Smooth muscle cell (in vitro differentiated cells): ENCODE data around the gene TNNT3. TPM values are rescaled to one million over a fixed set of nuclear protein-coding genes. Genes with fewer than 3 reads are reported as not detected.
"Not testable (repeated sequence)": the region's sequence is repeated elsewhere in the genome, so short reads cannot be mapped to it uniquely, and the experiment has no call there.

Source experiments
- DNase-seq: peaks from one replicate; lab custom pipeline; 2025; ENCODE audit not compliant: unreplicated experiment; lab: John Stamatoyannopoulos, UW
- H2AFZ ChIP-seq: fragments of 200-600 bp; sonication (generic); 2 replicates; pipeline ENCODE4 v1.6.0; 2016; ENCODE audit warnings: antibody characterized with exemption, low read depth, mild to moderate bottlenecking
- H3F3A ChIP-seq: fragments of 200-600 bp; sonication (generic); 2 replicates; pipeline ENCODE4 v1.6.0; 2017; ENCODE audit warnings: antibody characterized with exemption, low read depth
- H3K27ac ChIP-seq: fragments of 200-600 bp; sonication (generic); 2 replicates; pipeline ENCODE4 v1.5.1; 2016; ENCODE audit warnings: low read depth, mild to moderate bottlenecking
- H3K27me3 ChIP-seq: fragments of 200-600 bp; sonication (generic); 2 replicates; pipeline ENCODE4 v1.6.1; 2016; ENCODE audit warnings: low read depth, mild to moderate bottlenecking
- H3K36me3 ChIP-seq: fragments of 200-600 bp; sonication (generic); 2 replicates; pipeline ENCODE4 v1.5.1; 2016; ENCODE audit warnings: low read depth
- H3K4me1 ChIP-seq: fragments of 200-600 bp; sonication (generic); 2 replicates; pipeline ENCODE4 v1.5.1; 2016; ENCODE audit warnings: low read depth
- H3K4me2 ChIP-seq: fragments of 200-600 bp; sonication (generic); 2 replicates; pipeline ENCODE4 v1.6.0; 2016; ENCODE audit warnings: mild to moderate bottlenecking
- H3K4me3 ChIP-seq: fragments of 200-600 bp; sonication (generic); 2 replicates; pipeline ENCODE4 v1.5.1; 2016; ENCODE audit warnings: mild to moderate bottlenecking
- H3K79me2 ChIP-seq: fragments of 200-600 bp; sonication (generic); 2 replicates; pipeline ENCODE4 v1.6.0; 2016; ENCODE audit warnings: low read depth, mild to moderate bottlenecking
- H3K9ac ChIP-seq: fragments of 200-600 bp; sonication (generic); 2 replicates; pipeline ENCODE4 v1.6.0; 2016; ENCODE audit warnings: low read depth
- H3K9me3 ChIP-seq: fragments of 200-600 bp; sonication (generic); replicated peaks from 2 replicates; pipeline ENCODE4 v1.5.1; 2016; ENCODE audit warnings: low read depth
- H4K20me1 ChIP-seq: fragments of 200-600 bp; sonication (generic); 2 replicates; pipeline ENCODE4 v1.6.0; 2016; ENCODE audit warnings: low read depth
- WGBS: methylation state at CpG from one replicate; pipeline ENCODE4 v1.1.7; 2016; ENCODE audit warnings: low lambda C conversion rate; 5-methylcytosine and 5-hydroxymethylcytosine counted together
- polyA plus RNA-seq: library from polyadenylated mRNA; unstranded; fragments of >200 nt; fragmentation: Nextera tagmentation; extraction: Ambion mirVana; gene quantifications from 2 replicates; pipeline ENCODE4 v1.2.1, GENCODE V29; 2016
- total RNA-seq: library from RNA; depleted of rRNA; stranded (reverse); fragments of >200 nt; gene quantifications from 2 replicates; pipeline ENCODE4 v1.2.3, GENCODE V29; 2014
- TF ChIP-seq, protein P1 (sequence below): fragments of 200-600 bp; sonication (generic); IDR thresholded peaks from 2 replicates; pipeline ENCODE4 v1.5.1; 2017; ENCODE audit warnings: borderline replicate concordance, mild to moderate bottlenecking, antibody characterized with exemption; ENCODE audit not compliant: insufficient read depth, poor library complexity, severe bottlenecking

TNNT3 gene
- total and polyA plus RNA-seq, 2 experiments from 2014 or later, result 0.97 to 1.9 TPM

DNA sequence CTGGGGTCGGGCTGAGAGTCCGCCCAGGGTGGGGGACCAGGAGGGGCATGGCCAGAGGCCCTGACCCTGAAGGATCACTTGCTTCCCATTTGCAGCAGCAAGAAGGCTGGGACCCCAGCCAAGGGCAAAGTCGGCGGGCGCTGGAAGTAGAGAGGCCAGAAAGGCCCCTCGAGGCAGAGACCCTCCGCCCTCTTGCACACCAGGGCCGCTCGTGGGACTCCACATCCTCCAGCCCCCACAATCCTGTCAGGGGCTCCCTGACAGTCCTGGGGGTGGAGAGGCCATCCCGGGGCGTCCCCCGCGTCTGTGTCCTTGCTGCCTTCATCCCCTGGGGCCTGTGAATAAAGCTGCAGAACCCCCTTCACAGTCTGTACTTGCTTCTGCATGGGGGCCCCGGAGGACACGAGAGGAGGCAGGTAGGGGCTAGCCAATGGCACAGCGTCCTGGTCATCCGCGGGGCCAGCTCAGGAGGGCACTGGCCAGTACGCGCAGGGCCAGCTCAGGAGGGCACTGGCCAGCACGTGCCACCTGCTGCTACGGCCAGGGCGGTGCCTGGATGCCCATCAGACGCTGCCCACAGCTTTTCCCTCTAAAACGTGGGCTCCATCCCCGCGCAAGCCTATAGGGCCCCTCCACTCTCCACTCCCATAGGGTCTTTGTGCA, 19.0 kb downstream of the TNNT3 start:
- no peaks in the 10 kb centered on the region for H3K79me2 ChIP-seq
- H4K20me1 ChIP-seq, result no peaks in the 10 kb centered on the region
- TF ChIP-seq, protein P1, sequence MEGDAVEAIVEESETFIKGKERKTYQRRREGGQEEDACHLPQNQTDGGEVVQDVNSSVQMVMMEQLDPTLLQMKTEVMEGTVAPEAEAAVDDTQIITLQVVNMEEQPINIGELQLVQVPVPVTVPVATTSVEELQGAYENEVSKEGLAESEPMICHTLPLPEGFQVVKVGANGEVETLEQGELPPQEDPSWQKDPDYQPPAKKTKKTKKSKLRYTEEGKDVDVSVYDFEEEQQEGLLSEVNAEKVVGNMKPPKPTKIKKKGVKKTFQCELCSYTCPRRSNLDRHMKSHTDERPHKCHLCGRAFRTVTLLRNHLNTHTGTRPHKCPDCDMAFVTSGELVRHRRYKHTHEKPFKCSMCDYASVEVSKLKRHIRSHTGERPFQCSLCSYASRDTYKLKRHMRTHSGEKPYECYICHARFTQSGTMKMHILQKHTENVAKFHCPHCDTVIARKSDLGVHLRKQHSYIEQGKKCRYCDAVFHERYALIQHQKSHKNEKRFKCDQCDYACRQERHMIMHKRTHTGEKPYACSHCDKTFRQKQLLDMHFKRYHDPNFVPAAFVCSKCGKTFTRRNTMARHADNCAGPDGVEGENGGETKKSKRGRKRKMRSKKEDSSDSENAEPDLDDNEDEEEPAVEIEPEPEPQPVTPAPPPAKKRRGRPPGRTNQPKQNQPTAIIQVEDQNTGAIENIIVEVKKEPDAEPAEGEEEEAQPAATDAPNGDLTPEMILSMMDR, result no peak
- 85% methylated on average over 27 of the region's 27 CpGs for WGBS
- H2AFZ ChIP-seq, result no peak overlapping the region
- H3K9me3 ChIP-seq, result no peaks in the 10 kb centered on the region
- H3K4me1 ChIP-seq, result no peaks in the 10 kb centered on the region
- no peak for DNase-seq
- no peaks in the 10 kb centered on the region for H3F3A ChIP-seq
- H3K9ac ChIP-seq, result no peak overlapping the region
- H3K27ac ChIP-seq, result no peak overlapping the region
- no peaks in the 10 kb centered on the region for H3K36me3 ChIP-seq
- H3K4me2 ChIP-seq, result no peak overlapping the region
- H3K4me3 ChIP-seq, result no peak overlapping the region
- no peaks in the 10 kb centered on the region for H3K27me3 ChIP-seq

DNA sequence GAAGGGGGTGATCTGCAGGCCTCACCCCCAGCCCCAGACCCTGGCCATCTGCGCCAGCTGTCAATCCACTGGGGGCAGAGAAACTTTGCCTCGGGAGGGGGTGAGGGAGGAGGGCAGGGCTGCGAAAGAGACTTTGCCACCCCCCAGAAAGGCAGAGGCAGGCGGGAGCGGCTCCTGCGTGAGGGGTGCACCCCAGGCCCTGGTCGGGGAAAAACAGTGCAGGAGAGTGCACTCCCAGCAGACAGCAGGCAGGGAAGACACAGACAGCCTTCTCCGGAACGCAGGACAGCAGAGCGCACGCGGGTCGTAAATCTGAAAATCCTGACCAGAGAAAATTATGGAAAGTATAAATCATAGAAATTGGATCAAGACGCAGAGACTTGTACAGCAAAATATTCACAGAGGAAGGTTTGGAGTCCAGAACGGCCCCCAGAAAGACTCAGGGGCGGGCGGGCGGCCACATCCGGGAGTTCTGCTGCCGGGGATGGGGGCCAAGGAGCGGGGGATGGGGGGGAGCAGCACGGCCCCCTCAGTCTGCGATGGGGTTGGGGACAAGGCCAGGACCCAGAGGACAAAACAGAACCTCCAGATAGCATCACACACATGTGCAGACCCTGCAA, 19.6 kb downstream of the TNNT3 start:
- no peaks in the 10 kb centered on the region for H3K27me3 ChIP-seq
- H3K9me3 ChIP-seq, result no peaks in the 10 kb centered on the region
- TF ChIP-seq, protein P1, result no peak
- no peak overlapping the region for H3K9ac ChIP-seq
- no peak overlapping the region for H3K4me2 ChIP-seq
- 60% methylated on average over 20 of the region's 23 CpGs for WGBS
- no peaks in the 10 kb centered on the region for H3K4me1 ChIP-seq
- no peak overlapping the region for H2AFZ ChIP-seq
- no peak for DNase-seq
- H3F3A ChIP-seq, result no peaks in the 10 kb centered on the region
- H4K20me1 ChIP-seq, result no peaks in the 10 kb centered on the region
- H3K79me2 ChIP-seq, result no peaks in the 10 kb centered on the region
- H3K4me3 ChIP-seq, result no peak overlapping the region
- no peak overlapping the region for H3K27ac ChIP-seq
- no peaks in the 10 kb centered on the region for H3K36me3 ChIP-seq

DNA sequence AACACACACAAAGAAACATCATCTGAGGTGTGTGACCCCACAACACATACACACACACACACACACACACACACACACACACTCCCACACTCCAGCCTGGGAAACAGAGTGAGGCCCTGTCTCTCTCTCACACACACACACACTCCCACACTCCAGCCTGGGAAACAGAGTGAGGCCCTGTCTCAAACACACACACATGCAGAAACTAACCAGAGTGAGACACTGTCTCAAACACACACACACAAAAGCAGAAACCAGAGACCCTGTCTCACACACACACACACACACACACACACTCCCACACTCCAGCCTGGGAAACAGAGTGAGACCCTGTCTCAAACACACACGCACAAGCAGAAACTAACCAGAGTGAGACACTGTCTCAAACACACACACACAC, 20.3 kb downstream of the TNNT3 start:
- H3K27me3 ChIP-seq, H3K9me3 ChIP-seq, H3F3A ChIP-seq, H3K4me2 ChIP-seq, H3K9ac ChIP-seq, H4K20me1 ChIP-seq, H3K4me1 ChIP-seq, H3K27ac ChIP-seq, H3K36me3 ChIP-seq, H2AFZ ChIP-seq, H3K4me3 ChIP-seq, H3K79me2 ChIP-seq, DNase-seq: not testable (repeated sequence)
- WGBS, result 100% methylated on average over 1 of the region's 1 CpG

DNA sequence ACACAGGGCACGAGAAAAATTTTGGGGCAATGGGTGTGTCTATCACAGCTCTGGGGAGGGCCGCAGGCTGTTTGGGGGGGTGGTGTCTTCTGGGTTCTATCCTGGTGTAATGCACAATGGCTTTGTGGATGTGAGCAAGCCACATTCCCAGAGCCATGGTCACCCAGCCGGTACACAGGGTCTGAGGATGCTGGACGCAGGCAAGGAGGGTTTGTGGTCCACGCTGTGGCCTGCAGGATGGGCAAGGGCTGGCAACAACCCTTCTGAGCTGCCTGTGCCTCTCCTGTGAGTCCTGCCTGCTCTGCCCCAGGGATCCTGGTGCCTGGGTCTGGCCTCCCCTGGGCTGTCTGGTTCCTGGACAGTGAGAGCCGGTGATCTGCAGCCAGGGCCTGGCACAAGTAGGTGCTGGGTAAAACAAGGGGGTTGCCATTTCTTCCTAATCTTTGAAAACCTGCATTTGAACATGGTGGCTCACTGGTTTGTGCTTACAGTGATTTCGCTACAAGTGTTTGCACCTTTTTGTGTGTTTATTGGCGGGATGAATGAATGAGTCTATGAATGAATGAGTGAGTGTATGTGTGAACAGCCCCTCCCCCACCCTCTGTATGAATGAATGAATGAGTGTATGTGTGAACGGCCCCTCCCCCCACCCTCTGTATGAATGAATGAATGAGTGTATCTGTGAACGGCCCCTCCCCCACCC, 23.2 kb downstream of the TNNT3 start:
- no peaks in the 10 kb centered on the region for H3K4me1 ChIP-seq
- no peaks in the 10 kb centered on the region for H4K20me1 ChIP-seq
- no peak for DNase-seq
- H3K9ac ChIP-seq, result no peak overlapping the region
- 92% methylated on average over 10 of the region's 10 CpGs for WGBS
- no peak overlapping the region for H3K4me2 ChIP-seq
- no peaks in the 10 kb centered on the region for H3K9me3 ChIP-seq
- H3F3A ChIP-seq, result no peaks in the 10 kb centered on the region
- no peaks in the 10 kb centered on the region for H3K36me3 ChIP-seq
- no peak overlapping the region for H3K27ac ChIP-seq
- TF ChIP-seq, protein P1, result no peak
- no peak overlapping the region for H3K4me3 ChIP-seq
- no peaks in the 10 kb centered on the region for H3K79me2 ChIP-seq
- no peak overlapping the region for H2AFZ ChIP-seq
- no peaks in the 10 kb centered on the region for H3K27me3 ChIP-seq
